Right lobe of liver (tissue), 6 donors: Measurements from ENCODE around the gene DCAF6. TPM values are rescaled to one million over a fixed set of nuclear protein-coding genes. Genes with fewer than 3 reads are reported as not detected.

Source experiments
- ATAC-seq, 4 donors: fragments of 200-7000 bp; cut with Tn5 transposase; one replicate each; pipeline ENCODE4 v1.9.1; 2020; ENCODE audit warnings: mild to moderate bottlenecking in 4 of 4, moderate library complexity in 4 of 4
- DNase-seq, 3 donors: peaks; one replicate each; pipeline ENCODE4 v3.0.0-alpha.2; 2020
- H3K27ac ChIP-seq, 3 donors: fragments of 200-600 bp; one replicate each; pipeline ENCODE4 v1.8.0; 2022
- H3K27me3 ChIP-seq, 2 donors: fragments of 200-600 bp; one replicate each; pipeline ENCODE4 v1.8.0; 2022
- H3K36me3 ChIP-seq, 4 donors: fragments of 200-600 bp; sonication (generic) in 1 of 4; one replicate each; pipeline versions ENCODE4 v1.5.1 to v1.8.0; 2017 to 2022; ENCODE audit warnings: control low read depth in 1 of 4
- H3K4me1 ChIP-seq, 4 donors: fragments of 200-600 bp; sonication (generic) in 1 of 4; one replicate each; pipeline versions ENCODE4 v1.5.1 to v1.8.0; 2017 to 2022; ENCODE audit warnings: control low read depth in 1 of 4
- H3K4me3 ChIP-seq, 3 donors: fragments of 200-600 bp; one replicate each; pipeline ENCODE4 v1.8.0; 2022
- H3K9me3 ChIP-seq, 4 donors: fragments of 200-600 bp; sonication (generic) in 1 of 4; one replicate each; pipeline versions ENCODE4 v1.5.1 to v1.8.0; 2017 to 2022; ENCODE audit warnings: control low read depth in 1 of 4
- CTCF ChIP-seq, 4 donors: fragments of 200-600 bp in 3 of 4; fragments of 450-650 bp in 1 of 4; IDR thresholded peaks; one replicate each; pipeline versions ENCODE4 v1.5.1 to v1.8.0; 2016 to 2022; ENCODE audit warnings: antibody characterized with exemption in 4 of 4, mild to moderate bottlenecking in 2 of 4
- POLR2A ChIP-seq: fragments of 450-650 bp; IDR thresholded peaks from one replicate; pipeline ENCODE4 v1.6.1; 2017; ENCODE audit warnings: antibody characterized with exemption, mild to moderate bottlenecking
- WGBS: methylation state at CpG from one replicate; pipeline ENCODE4 v1.1.6; 2018; ENCODE audit warnings: low coverage, low lambda C conversion rate; ENCODE audit not compliant: insufficient coverage; ENCODE audit errors: missing lambda C conversion rate; 5-methylcytosine and 5-hydroxymethylcytosine counted together
- intact Hi-C, 2 donors: fragments of 100-400 bp; cut with DNase I; formaldehyde crosslinking; loops; one replicate each; pipeline versions ENCODE4 v1.11.2 to v1.14.1; 2022
- microRNA counts: library from miRNA; unstranded; fragments of <30 nt; microRNA quantifications from one replicate; lab custom pipeline; 2016
- microRNA-seq, 2 donors: library from miRNA; unstranded; fragments of <30 nt; microRNA quantifications; one replicate each; pipeline ENCODE4, GENCODE V29; 2019 to 2020
- small RNA-seq, 2 experiments: library from RNA; depleted of rRNA; stranded (forward); fragments of <200 nt; gene quantifications; one replicate each; pipeline ENCODE3, GENCODE V24; 2016
- total RNA-seq, 6 experiments: library from RNA; depleted of rRNA in 2 of 6; stranded (reverse); fragments of >200 nt in 2 of 6; fragmentation: NEBNext Ultra II Directional in 3 of 6; extraction: Animal tissue kit (Norgen Biotek cat#: 25700) in 3 of 6; gene quantifications; one replicate each; pipeline versions ENCODE4 v1.1.0 to v1.2.4, GENCODE V29; 2016 to 2023
- donor health status: DM: no; HTN: yes; CAD: no.
- donor health status: DM: no; HTN: no; CAD: no.
- donor health status: DM: no; HTN: no; CAD: no.
- donor health status: DM: no; HTN: yes; CAD: no.
- donor health status: DM: no; HTN: yes; CAD: no.

The DCAF6 gene
- total RNA-seq, 6 experiments from 2014 or later = 35.8 to 65.9 (median 48.8) TPM

- peak in 2 of 4 donors; percentile 33 to 55 for ATAC-seq
- H3K36me3 ChIP-seq = no peaks in the 10 kb centered on the region
Measured at GRCh38 chr1:168121401-168122011, 185.0 kb downstream of the DCAF6 start.

GRCh38 chr1:168125051-168125450 lies 188.6 kb downstream of the DCAF6 start:
- intact Hi-C loops = no loop called here
- Histone ChIP-seq H3K9me3 (no peaks in the 10 kb centered on the region), H3K4me1 (no peaks in the 10 kb centered on the region), H3K36me3 (no peaks in the 10 kb centered on the region), H3K27ac (no peak overlapping the region), H3K4me3 (no peak overlapping the region), H3K27me3 (no peaks in the 10 kb centered on the region)
- TF ChIP-seq POLR2A (no peak), CTCF (IDR thresholded peaks at IDR 0.05) (no peak)
- 47% methylated on average over 1 of the region's 1 CpG for WGBS
- ATAC-seq = no peak
- DNase-seq = no peak

More at GRCh38 chr1:168121401-168122011, 185.0 kb downstream of the DCAF6 start:
- no peak overlapping the region for H3K4me3 ChIP-seq
- no peak for TF ChIP-seq POLR2A
- no peak for TF ChIP-seq CTCF (IDR thresholded peaks at IDR 0.05)
- intact Hi-C loops = no loop called here
- DNase-seq = no peak
- no peak overlapping the region for H3K27ac ChIP-seq
- no peaks in the 10 kb centered on the region for H3K9me3 ChIP-seq
- H3K4me1 ChIP-seq = no peaks in the 10 kb centered on the region
- no peaks in the 10 kb centered on the region for H3K27me3 ChIP-seq
- WGBS = 58% methylated on average over 2 of the region's 7 CpGs

MicroRNAs encoded within 50 kb of the gene (microRNA counts, 767-probe panel; counts per million panel counts)
- 237 counts per million for microRNA hsa-miR-1255b-5p (lab: Ali Mortazavi, UCI)

Small RNA genes lying within 50 kb of the gene (microRNA-seq; reads per million reads assigned to microRNA genes)
- 0 reads per million in 2 donors for gene MIR1255B2

Small RNA genes lying within 50 kb of the gene (small RNA-seq; reads per million reads assigned to genes)
- 0 reads per million in 2 experiments for gene MIR1255B2

Other genes with a start within 250 kb of the DCAF6 start
- 10 to 100 TPM; 15.7 to 43.3 (median 18.9) TPM for gene MPZL1, start 214.7 kb upstream of the DCAF6 start, total RNA-seq
- gene ADCY10, start 22.5 kb upstream of the DCAF6 start, total RNA-seq = 1 to 10 TPM in 3 of 6 experiments, under 1 TPM in 3; 0.43 to 5.8 (median 1.5) TPM
- 100 to 1,000 TPM in 5 of 6 experiments, 10 to 100 TPM in 1; 85.2 to 198 (median 142) TPM for gene MPC2, start 389 bp downstream of the DCAF6 start, total RNA-seq
- 1 to 10 TPM in 1 of 6 experiments, under 1 TPM in 5; 0.43 to 1.4 (median 0.48) TPM for gene GPR161, start 200.2 kb downstream of the DCAF6 start, total RNA-seq
- 10 to 100 TPM; 12.1 to 24.1 (median 15.7) TPM for gene TIPRL, start 242.3 kb downstream of the DCAF6 start, total RNA-seq